Measurements from ENCODE around the gene MAP3K7CL. TPM values are rescaled to one million over a fixed set of nuclear protein-coding genes. Genes with fewer than 3 reads are reported as not detected.

The MAP3K7CL gene
- total RNA-seq, 1 donor from 2014 or later, result 93.1 TPM

- H3K4me3 Mint-ChIP-seq (ENCODE audit: unreplicated experiment), result no peak overlapping the region
- no peaks in the 10 kb centered on the region for H3K27me3 Mint-ChIP-seq (ENCODE audit: low read depth)
- no peaks in the 10 kb centered on the region for H3K9me3 Mint-ChIP-seq (ENCODE audit: low read depth)
- peaks cover 42% of the 10 kb centered on the region for H3K4me1 Mint-ChIP-seq (ENCODE audit: low read depth)
- TF ChIP-seq CTCF (IDR thresholded peaks at IDR 0.05), result no peak
- H3K27ac Mint-ChIP-seq (ENCODE audit: unreplicated experiment), result peak overlapping the region; percentile 72
- no peaks in the 10 kb centered on the region for H3K36me3 Mint-ChIP-seq (ENCODE audit: low read depth)
- DNase-seq (ENCODE audit: low spot score), result no peak
These were observed 39.4 kb upstream of the MAP3K7CL start for GRCh38 chr21:29091033-29091432.

GRCh38 chr21:29092102-29092959 lies 38.1 kb upstream of the MAP3K7CL start:
- Mint-ChIP-seq H3K27ac (ENCODE audit: unreplicated experiment) (peak overlapping the region; percentile 84), H3K36me3 (ENCODE audit: low read depth) (no peaks in the 10 kb centered on the region)
- no peak for DNase-seq (ENCODE audit: low spot score)

DNA sequence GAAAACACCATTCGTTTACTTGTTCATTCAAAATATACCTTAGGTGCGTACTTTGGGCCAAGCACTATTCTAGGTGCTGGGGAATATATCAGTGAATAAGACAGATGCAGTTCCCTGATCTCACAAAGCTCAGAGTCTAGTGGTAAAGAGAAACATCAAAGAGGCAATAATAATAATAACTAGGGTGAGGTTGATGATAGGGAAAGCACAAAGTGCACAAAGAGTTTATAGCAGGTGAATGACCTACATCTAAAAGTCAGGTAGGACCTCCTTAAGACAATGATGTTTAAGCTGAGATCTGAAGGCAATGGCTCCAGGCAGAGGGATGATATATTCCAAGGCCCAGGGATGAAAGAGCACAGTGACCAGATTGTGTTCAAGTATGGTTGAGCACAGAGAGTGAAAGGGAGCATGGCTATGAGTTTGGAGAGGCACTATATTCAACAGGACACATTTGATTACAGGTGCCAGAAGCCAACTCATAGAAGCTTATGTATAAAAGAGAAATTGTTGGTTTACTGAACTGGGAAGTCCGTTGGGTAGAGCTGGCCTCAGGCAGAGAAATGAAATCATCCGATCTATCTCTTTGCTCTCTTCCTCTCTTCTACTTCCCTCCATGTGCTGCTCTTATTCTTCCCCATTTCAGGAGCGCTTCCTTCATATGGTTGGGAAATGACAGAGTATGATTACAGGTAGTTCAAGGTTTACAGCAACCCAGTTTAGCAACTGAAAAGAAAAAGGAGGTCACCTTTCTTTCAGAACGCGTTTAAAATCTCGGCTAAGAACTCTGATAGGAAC lies 34.0 kb upstream of the MAP3K7CL start:
- no peak overlapping the region for H3K4me3 Mint-ChIP-seq (ENCODE audit: unreplicated experiment)
- TF ChIP-seq CTCF (IDR thresholded peaks at IDR 0.05), result no peak
- no peak for DNase-seq (ENCODE audit: low spot score)
- H3K4me1 Mint-ChIP-seq (ENCODE audit: low read depth), result peaks cover 39% of the 10 kb centered on the region
- H3K9me3 Mint-ChIP-seq (ENCODE audit: low read depth), result no peaks in the 10 kb centered on the region
- no peaks in the 10 kb centered on the region for H3K36me3 Mint-ChIP-seq (ENCODE audit: low read depth)
- no peaks in the 10 kb centered on the region for H3K27me3 Mint-ChIP-seq (ENCODE audit: low read depth)
- no peak overlapping the region for H3K27ac Mint-ChIP-seq (ENCODE audit: unreplicated experiment)

More at GRCh38 chr21:29092102-29092959, 38.1 kb upstream of the MAP3K7CL start:
- peaks cover 42% of the 10 kb centered on the region for H3K4me1 Mint-ChIP-seq (ENCODE audit: low read depth)
- peak overlapping the region; percentile 8 for H3K4me3 Mint-ChIP-seq (ENCODE audit: unreplicated experiment)
- peak; percentile 67 for TF ChIP-seq CTCF (IDR thresholded peaks at IDR 0.05)
- no peaks in the 10 kb centered on the region for H3K27me3 Mint-ChIP-seq (ENCODE audit: low read depth)
- H3K9me3 Mint-ChIP-seq (ENCODE audit: low read depth), result no peaks in the 10 kb centered on the region

DNA sequence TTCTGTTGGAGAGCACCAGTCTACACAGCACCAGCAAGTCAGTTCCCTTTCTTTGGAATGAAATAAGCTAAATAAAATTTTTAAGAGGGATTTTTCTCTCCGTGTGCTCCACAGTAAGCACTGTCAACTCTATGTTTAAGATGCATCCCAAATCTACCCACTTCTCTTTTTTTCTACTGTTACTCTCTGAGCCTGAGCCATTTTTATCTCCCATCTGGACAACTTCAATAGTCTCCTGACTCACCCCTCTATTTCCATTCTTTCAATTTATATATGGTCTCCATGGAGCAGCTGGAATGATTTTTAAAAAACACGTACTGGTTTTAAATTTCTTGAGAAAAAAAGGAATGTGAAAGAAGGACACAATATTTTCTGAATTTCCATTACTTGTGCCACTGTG lies 32.3 kb upstream of the MAP3K7CL start:
- no peaks in the 10 kb centered on the region for H3K27me3 Mint-ChIP-seq (ENCODE audit: low read depth)
- no peak for DNase-seq (ENCODE audit: low spot score)
- peaks cover 27% of the 10 kb centered on the region for H3K4me1 Mint-ChIP-seq (ENCODE audit: low read depth)
- no peak overlapping the region for H3K4me3 Mint-ChIP-seq (ENCODE audit: unreplicated experiment)
- no peaks in the 10 kb centered on the region for H3K36me3 Mint-ChIP-seq (ENCODE audit: low read depth)
- peak overlapping the region; percentile 73 for H3K27ac Mint-ChIP-seq (ENCODE audit: unreplicated experiment)
- H3K9me3 Mint-ChIP-seq (ENCODE audit: low read depth), result no peaks in the 10 kb centered on the region
- no peak for TF ChIP-seq CTCF (IDR thresholded peaks at IDR 0.05)

DNA sequence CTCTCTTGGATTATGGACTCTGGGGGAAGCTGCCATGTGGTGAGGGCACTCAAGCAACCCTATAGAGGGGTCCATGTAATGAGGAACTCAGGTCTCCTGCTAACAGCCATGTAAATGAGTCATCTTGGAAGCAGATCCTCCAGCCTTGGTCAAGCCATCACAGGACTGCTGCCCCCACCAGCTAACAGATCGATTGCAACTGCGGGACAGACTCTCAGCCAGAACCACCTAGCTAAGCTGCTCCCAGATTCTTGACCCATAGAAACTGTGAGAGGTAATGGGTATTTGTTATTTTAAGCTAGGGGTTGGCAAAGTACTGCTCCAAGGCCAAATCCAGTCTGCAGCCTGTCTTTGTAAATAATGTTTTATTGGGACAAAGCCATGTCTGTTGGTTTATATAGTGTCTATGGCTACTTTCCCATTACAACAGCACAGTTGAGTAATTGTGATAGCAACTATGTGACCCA lies 27.6 kb upstream of the MAP3K7CL start:
- Mint-ChIP-seq H3K9me3 (ENCODE audit: low read depth) (no peaks in the 10 kb centered on the region), H3K27ac (ENCODE audit: unreplicated experiment) (peak overlapping the region; percentile 12), H3K4me1 (ENCODE audit: low read depth) (peaks cover 34% of the 10 kb centered on the region), H3K27me3 (ENCODE audit: low read depth) (no peaks in the 10 kb centered on the region), H3K36me3 (ENCODE audit: low read depth) (no peaks in the 10 kb centered on the region), H3K4me3 (ENCODE audit: unreplicated experiment) (no peak overlapping the region)
- DNase-seq (ENCODE audit: low spot score), result no peak
- TF ChIP-seq CTCF (IDR thresholded peaks at IDR 0.05), result no peak

All from chondrocyte (in vitro differentiated cells).